Kidney (tissue), 14 donors: ENCODE results near the gene PRKCE. TPM values are rescaled to one million over a fixed set of nuclear protein-coding genes. Genes with fewer than 3 reads are reported as not detected.

Experiments used
- DNase-seq, 5 donors: peaks; one replicate each; pipeline ENCODE4 v3.0.0-alpha.2; 2013 to 2020
- FAIRE-seq: peaks from 2 replicates; lab custom pipeline; 2012; peaks lifted over from hg19 to GRCh38; lab: Jason Lieb, UNC
- H3K27ac ChIP-seq, 2 donors: one replicate each; pipeline ENCODE4 v1.7.0; 2013; ENCODE audit warnings: low read depth in 2 of 2, low read length in 2 of 2, inconsistent platforms in 1 of 2
- H3K27me3 ChIP-seq: one replicate; pipeline ENCODE4 v1.7.1; 2013; ENCODE audit warnings: low read length, inconsistent platforms; ENCODE audit not compliant: control insufficient read depth, insufficient read depth
- H3K36me3 ChIP-seq, 3 donors: one replicate each; pipeline versions ENCODE4 v1.7.0 to v1.7.1; 2013; ENCODE audit warnings: low read length in 3 of 3, control low read depth in 1 of 3, inconsistent platforms in 1 of 3; ENCODE audit not compliant: insufficient read depth in 3 of 3, control insufficient read depth in 2 of 3
- H3K4me1 ChIP-seq, 3 donors: one replicate each; pipeline versions ENCODE4 v1.7.0 to v1.7.1; 2013; ENCODE audit warnings: low read length in 3 of 3, inconsistent platforms in 1 of 3, low read depth in 1 of 3; ENCODE audit not compliant: control insufficient read depth in 2 of 3, insufficient read depth in 2 of 3
- H3K4me3 ChIP-seq, 3 donors: one replicate each; pipeline versions ENCODE4 v1.7.0 to v1.8.1; 2013; ENCODE audit warnings: low read length in 3 of 3, control low read depth in 1 of 3, inconsistent platforms in 1 of 3
- H3K9ac ChIP-seq, 3 donors: one replicate each; pipeline versions ENCODE4 v1.7.0 to v1.7.1; 2013; ENCODE audit warnings: low read length in 3 of 3, control low read depth in 1 of 3, inconsistent platforms in 1 of 3
- H3K9me3 ChIP-seq, 3 donors: one replicate each; pipeline versions ENCODE4 v1.7.0 to v1.7.1; 2013; ENCODE audit warnings: low read length in 3 of 3, control low read depth in 1 of 3, inconsistent platforms in 1 of 3; ENCODE audit not compliant: control insufficient read depth in 2 of 3, insufficient read depth in 1 of 3
- intact Hi-C: fragments of 100-400 bp; cut with DNase I; formaldehyde crosslinking; loops from one replicate; pipeline ENCODE4 v1.11.1; 2022
- polyA plus RNA-seq: library from polyadenylated mRNA; stranded (reverse); fragments of 350-450 nt; fragmentation: Illumina TruSeq; extraction: RNeasy Lipid Tissue Mini Kit (QIAGEN cat#74804); gene quantifications from one replicate; pipeline ENCODE4 v1.2.3, GENCODE V29; 2014; ENCODE audit warnings: low read depth, low replicate concordance; ENCODE audit not compliant: insufficient read depth
- total RNA-seq: library from RNA; stranded (reverse); fragmentation: NEBNext Ultra II Directional; extraction: Animal tissue kit (Norgen Biotek cat#: 25700); gene quantifications from one replicate; pipeline ENCODE4 v1.2.1, GENCODE V29; 2021
- TF ChIP-seq, protein P1 (sequence below): IDR thresholded peaks from 3 replicates; pipeline ENCODE4 v1.5.1; 2012; ENCODE audit warnings: mild to moderate bottlenecking, moderate library complexity, borderline replicate concordance; ENCODE audit not compliant: insufficient read depth; ENCODE audit errors: extremely low read depth
- donor health status: control.
- donor health status: control.
- donor health status: control.
- donor health status: control.
- donor health status: control.
- donor health status: DM: yes; HTN: yes; CAD: no.
- donor health status: Normal renal cell carcinoma (clear cell type).

The PRKCE gene
- total and polyA plus RNA-seq, 2 donors from 2014 or later, result 11.1 to 27.3 TPM

DNA sequence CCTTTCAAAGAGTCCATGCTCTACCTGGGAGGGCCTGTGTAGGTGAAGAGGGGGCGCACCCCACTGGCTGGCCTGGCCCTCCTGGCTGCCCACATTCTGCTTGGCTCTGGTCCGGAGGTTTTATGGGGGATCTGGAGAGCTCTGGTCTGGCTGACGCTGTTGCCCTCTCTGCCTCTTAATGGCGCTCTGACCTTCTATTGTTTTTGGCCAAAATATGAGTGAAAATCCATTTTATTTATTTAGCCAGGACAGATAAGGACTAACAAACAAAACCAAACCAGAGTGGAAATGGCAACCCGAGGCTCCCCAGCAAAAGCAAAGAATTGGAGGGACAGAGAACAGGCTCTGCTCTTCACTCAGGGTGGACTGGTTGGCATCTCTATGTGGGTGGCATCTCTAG, 45.7 kb downstream of the PRKCE start:
- Histone ChIP-seq H3K9ac (no peak overlapping the region), H3K4me3 (no peak overlapping the region), H3K27ac (no peak overlapping the region), H3K4me1 (peaks cover 0 to 3% (median 0%) of the 10 kb centered on the region in 3 donors), H3K9me3 (no peaks in the 10 kb centered on the region), H3K36me3 (no peaks in the 10 kb centered on the region), H3K27me3 (no peaks in the 10 kb centered on the region)
- DNase-seq (no peak), FAIRE-seq (no peak)
- TF ChIP-seq, protein P1, sequence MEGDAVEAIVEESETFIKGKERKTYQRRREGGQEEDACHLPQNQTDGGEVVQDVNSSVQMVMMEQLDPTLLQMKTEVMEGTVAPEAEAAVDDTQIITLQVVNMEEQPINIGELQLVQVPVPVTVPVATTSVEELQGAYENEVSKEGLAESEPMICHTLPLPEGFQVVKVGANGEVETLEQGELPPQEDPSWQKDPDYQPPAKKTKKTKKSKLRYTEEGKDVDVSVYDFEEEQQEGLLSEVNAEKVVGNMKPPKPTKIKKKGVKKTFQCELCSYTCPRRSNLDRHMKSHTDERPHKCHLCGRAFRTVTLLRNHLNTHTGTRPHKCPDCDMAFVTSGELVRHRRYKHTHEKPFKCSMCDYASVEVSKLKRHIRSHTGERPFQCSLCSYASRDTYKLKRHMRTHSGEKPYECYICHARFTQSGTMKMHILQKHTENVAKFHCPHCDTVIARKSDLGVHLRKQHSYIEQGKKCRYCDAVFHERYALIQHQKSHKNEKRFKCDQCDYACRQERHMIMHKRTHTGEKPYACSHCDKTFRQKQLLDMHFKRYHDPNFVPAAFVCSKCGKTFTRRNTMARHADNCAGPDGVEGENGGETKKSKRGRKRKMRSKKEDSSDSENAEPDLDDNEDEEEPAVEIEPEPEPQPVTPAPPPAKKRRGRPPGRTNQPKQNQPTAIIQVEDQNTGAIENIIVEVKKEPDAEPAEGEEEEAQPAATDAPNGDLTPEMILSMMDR, result no peak
- intact Hi-C loops, result no loop called here

- TF ChIP-seq, protein P1, result no peak
- Histone ChIP-seq H3K27ac (no peak overlapping the region), H3K9me3 (no peaks in the 10 kb centered on the region), H3K9ac (no peak overlapping the region), H3K36me3 (no peaks in the 10 kb centered on the region), H3K27me3 (no peaks in the 10 kb centered on the region), H3K4me3 (no peak overlapping the region), H3K4me1 (peaks cover 0 to 3% (median 0%) of the 10 kb centered on the region in 3 donors)
- intact Hi-C loops, result no loop called here
- DNase-seq (no peak), FAIRE-seq (no peak)
Measured at GRCh38 chr2:45698554-45698953, 47.1 kb downstream of the PRKCE start.

GRCh38 chr2:45699032-45699658, 47.7 kb downstream of the PRKCE start:
- intact Hi-C loops, result no loop called here
- Histone ChIP-seq H3K4me1 (peaks cover 0 to 3% (median 0%) of the 10 kb centered on the region in 3 donors), H3K4me3 (no peak overlapping the region), H3K27ac (no peak overlapping the region), H3K27me3 (no peaks in the 10 kb centered on the region), H3K9me3 (no peaks in the 10 kb centered on the region), H3K9ac (no peak overlapping the region), H3K36me3 (no peaks in the 10 kb centered on the region)
- no peak for DNase-seq
- TF ChIP-seq, protein P1, result no peak
- FAIRE-seq, result no peak
